SU-DHL-6 (cell line): ENCODE results near the gene SUDS3.
A peak's percentile ranks its signal among the peaks of the same experiment; 100 is the strongest.
"Not testable (repeated sequence)": the region's sequence is repeated elsewhere in the genome, so short reads cannot be mapped to it uniquely, and the experiment has no call there.

Experiments
- H2AFZ ChIP-seq: fragments of 200-600 bp; sonication (generic); 2 replicates; pipeline ENCODE4 v1.6.1; 2014; ENCODE audit warnings: low read depth, mild to moderate bottlenecking, moderate library complexity, mixed read lengths, antibody characterized with exemption, low read length; ENCODE audit not compliant: severe bottlenecking
- H3F3A ChIP-seq: fragments of 200-600 bp; shearing (Covaris generic); 2 replicates; pipeline ENCODE4 v1.6.0; 2016; ENCODE audit warnings: antibody characterized with exemption, mild to moderate bottlenecking; ENCODE audit not compliant: insufficient read depth
- H3K27ac ChIP-seq: fragments of 200-600 bp; sonication (generic); 2 replicates; pipeline ENCODE4 v1.5.1; 2016; ENCODE audit warnings: low read depth, mild to moderate bottlenecking, low read length, moderate library complexity, mixed read lengths
- H3K27me3 ChIP-seq: fragments of 200-600 bp; sonication (generic), shearing (Covaris generic); 2 replicates; pipeline ENCODE4 v1.6.0; 2014; ENCODE audit warnings: mild to moderate bottlenecking, low read length
- H3K36me3 ChIP-seq: fragments of 200-600 bp; sonication (generic); 2 replicates; pipeline ENCODE4 v1.6.1; 2014; ENCODE audit warnings: mild to moderate bottlenecking, low read length, mixed read lengths
- H3K4me2 ChIP-seq: fragments of 300-600, 200-600 bp; shearing (Covaris generic), sonication (generic); 2 replicates; pipeline ENCODE4 v1.6.0; 2014; ENCODE audit warnings: low read length, low read depth, mild to moderate bottlenecking; ENCODE audit not compliant: poor library complexity, severe bottlenecking
- H3K4me3 ChIP-seq: fragments of 200-600 bp; sonication (generic); 2 replicates; pipeline ENCODE4 v1.5.1; 2014; ENCODE audit warnings: antibody characterized with exemption, low read length, mild to moderate bottlenecking, mixed read lengths; ENCODE audit not compliant: insufficient read depth, poor library complexity, severe bottlenecking
- H3K79me2 ChIP-seq: fragments of 200-600 bp; sonication (generic); 2 replicates; pipeline ENCODE4 v1.6.1; 2014; ENCODE audit warnings: mild to moderate bottlenecking, low read length, moderate library complexity; ENCODE audit not compliant: insufficient read depth
- H3K9ac ChIP-seq: fragments of 200-600 bp; sonication (generic); 2 replicates; pipeline ENCODE4 v1.7.0; 2014; ENCODE audit warnings: mild to moderate bottlenecking, low read length
- H3K9me2 ChIP-seq: fragments of 200-600 bp; sonication (generic); replicated peaks from 2 replicates; pipeline ENCODE4 v1.6.1; 2014; ENCODE audit warnings: low read length; ENCODE audit not compliant: insufficient read depth
- H3K9me3 ChIP-seq: fragments of 200-600 bp; sonication (generic); 2 replicates; pipeline ENCODE4 v1.6.1; 2014; ENCODE audit warnings: low read length, mixed read lengths; ENCODE audit not compliant: insufficient read depth
- H4K20me1 ChIP-seq: fragments of 200-600 bp; sonication (generic); 2 replicates; pipeline ENCODE4 v1.6.1; 2014; ENCODE audit warnings: low read depth, mild to moderate bottlenecking, antibody characterized with exemption, low read length, moderate library complexity, mixed read lengths
- EZH2phosphoT487 ChIP-seq: fragments of 200-600 bp; sonication (generic), shearing (Covaris generic); conservative IDR thresholded peaks from 2 replicates; pipeline ENCODE4 v1.6.1; 2018; ENCODE audit warnings: mild to moderate bottlenecking, antibody characterized with exemption, low read length, moderate library complexity, mixed read lengths
- TF ChIP-seq, protein P1 (sequence below): fragments of 200-600 bp; sonication (generic); IDR thresholded peaks from one replicate; pipeline ENCODE4 v1.5.1; 2017; ENCODE audit warnings: antibody characterized with exemption, mild to moderate bottlenecking, low read length, moderate library complexity; ENCODE audit not compliant: insufficient read depth, poor library complexity, severe bottlenecking

The SUDS3 gene

DNA sequence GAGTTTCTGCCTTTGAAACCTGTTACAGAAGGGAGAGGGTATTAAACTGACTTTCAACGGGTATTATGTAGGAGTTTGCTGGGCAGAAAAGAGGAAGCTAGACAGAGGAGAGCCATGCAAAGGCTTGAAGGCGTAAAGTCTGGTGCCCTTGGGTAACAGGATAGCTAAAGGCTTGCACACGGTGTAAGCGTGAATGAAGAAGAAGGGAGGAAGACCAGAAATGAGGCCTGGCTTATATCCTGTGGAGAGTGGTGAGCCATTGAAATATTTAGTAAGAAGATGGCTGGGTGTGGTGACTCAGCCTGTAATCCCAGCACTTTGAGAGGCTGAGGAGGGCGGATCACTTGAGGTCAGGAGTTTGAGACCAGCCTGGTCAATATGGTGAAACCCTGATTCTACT, 22.6 kb downstream of the SUDS3 start:
- H3K9me3 ChIP-seq = no peaks in the 10 kb centered on the region
- no peak overlapping the region for H3K9ac ChIP-seq
- TF ChIP-seq, protein P1, sequence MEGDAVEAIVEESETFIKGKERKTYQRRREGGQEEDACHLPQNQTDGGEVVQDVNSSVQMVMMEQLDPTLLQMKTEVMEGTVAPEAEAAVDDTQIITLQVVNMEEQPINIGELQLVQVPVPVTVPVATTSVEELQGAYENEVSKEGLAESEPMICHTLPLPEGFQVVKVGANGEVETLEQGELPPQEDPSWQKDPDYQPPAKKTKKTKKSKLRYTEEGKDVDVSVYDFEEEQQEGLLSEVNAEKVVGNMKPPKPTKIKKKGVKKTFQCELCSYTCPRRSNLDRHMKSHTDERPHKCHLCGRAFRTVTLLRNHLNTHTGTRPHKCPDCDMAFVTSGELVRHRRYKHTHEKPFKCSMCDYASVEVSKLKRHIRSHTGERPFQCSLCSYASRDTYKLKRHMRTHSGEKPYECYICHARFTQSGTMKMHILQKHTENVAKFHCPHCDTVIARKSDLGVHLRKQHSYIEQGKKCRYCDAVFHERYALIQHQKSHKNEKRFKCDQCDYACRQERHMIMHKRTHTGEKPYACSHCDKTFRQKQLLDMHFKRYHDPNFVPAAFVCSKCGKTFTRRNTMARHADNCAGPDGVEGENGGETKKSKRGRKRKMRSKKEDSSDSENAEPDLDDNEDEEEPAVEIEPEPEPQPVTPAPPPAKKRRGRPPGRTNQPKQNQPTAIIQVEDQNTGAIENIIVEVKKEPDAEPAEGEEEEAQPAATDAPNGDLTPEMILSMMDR = no peak
- no peak for TF ChIP-seq EZH2phosphoT487
- 0 out of 2 replicates have a peak, but pooled peaks cover 3% of the 10 kb centered on the region for H3K79me2 ChIP-seq
- no peaks in the 10 kb centered on the region for H3F3A ChIP-seq
- no peak overlapping the region for H3K4me2 ChIP-seq
- no peak overlapping the region for H2AFZ ChIP-seq
- H3K4me3 ChIP-seq = no peak overlapping the region
- H3K27me3 ChIP-seq = no peaks in the 10 kb centered on the region
- no peaks in the 10 kb centered on the region for H3K9me2 ChIP-seq
- H3K36me3 ChIP-seq = peaks cover 12% of the 10 kb centered on the region; the same call in 1 of the 2 replicates
- no peaks in the 10 kb centered on the region for H4K20me1 ChIP-seq
- H3K27ac ChIP-seq = no peak overlapping the region

DNA sequence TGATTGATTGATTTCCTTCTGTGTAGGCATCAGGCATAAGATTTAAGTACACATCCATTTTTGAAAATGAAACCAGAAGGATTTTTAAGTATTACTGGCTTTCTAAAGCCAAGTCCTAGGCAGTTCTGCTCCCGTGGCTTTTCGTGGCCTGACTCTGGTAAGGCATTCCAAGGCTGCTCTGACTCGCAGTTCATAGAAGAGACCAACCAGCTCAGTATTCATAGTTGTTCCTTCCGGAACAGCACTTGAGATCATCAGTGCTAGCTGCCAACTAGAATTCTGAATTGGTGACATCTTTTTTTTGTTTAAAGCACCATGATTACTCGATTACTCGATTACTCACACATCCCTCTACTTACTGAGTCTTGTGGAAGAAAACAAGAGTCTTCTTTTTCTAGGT, 25.9 kb downstream of the SUDS3 start:
- TF ChIP-seq, protein P1 = no peak
- Histone ChIP-seq H2AFZ (no peak overlapping the region), H3K27ac (no peak overlapping the region), H3K9me3 (no peaks in the 10 kb centered on the region), H3K27me3 (no peaks in the 10 kb centered on the region), H3K9ac (no peak overlapping the region), H3K9me2 (no peaks in the 10 kb centered on the region), H3F3A (peaks cover 3% of the 10 kb centered on the region; the same call in 1 of the 2 replicates), H3K4me3 (no peak overlapping the region), H3K4me2 (no peak overlapping the region), H3K79me2 (no peaks in the 10 kb centered on the region), H3K36me3 (peaks cover 12% of the 10 kb centered on the region; the same call in 1 of the 2 replicates), H4K20me1 (no peaks in the 10 kb centered on the region)

DNA sequence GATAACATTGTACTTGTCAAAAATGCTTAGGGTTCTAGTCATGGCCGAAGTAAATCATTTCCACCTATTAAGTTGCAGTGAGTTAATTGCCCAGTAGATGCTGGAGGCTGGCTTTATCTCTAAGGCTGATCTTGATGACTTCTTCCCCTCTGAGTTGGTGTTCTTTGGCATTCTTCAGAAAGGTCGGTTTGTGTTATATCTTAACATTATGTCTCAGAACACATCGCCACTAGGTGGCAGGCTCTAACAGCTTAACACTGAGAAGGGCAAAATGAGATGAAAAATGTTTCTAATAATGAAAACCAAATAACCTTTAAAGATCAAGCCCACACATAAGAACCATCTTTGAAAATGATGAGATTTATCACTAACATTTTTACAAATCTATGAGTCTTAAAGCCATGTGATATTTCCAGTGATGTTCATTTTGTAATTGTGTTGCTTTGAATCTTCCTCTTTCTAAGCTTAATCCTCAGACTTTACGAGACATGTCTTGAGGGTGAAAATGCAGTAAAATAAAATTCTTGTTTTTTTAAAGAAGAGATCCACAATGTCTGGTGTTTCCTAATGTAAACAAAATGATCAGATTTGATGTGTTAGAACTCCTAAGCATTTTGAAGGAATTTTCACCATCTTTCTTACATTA, 28.6 kb downstream of the SUDS3 start:
- Histone ChIP-seq H3K79me2 (no peaks in the 10 kb centered on the region), H3K36me3 (peaks cover 12% of the 10 kb centered on the region; the same call in 1 of the 2 replicates), H4K20me1 (no peaks in the 10 kb centered on the region), H3K27ac (no peak overlapping the region), H2AFZ (no peak overlapping the region), H3K27me3 (no peaks in the 10 kb centered on the region), H3K9ac (no peak overlapping the region), H3K4me2 (no peak overlapping the region), H3K9me2 (no peaks in the 10 kb centered on the region), H3K4me3 (no peak overlapping the region), H3K9me3 (no peaks in the 10 kb centered on the region), H3F3A (peaks cover 3% of the 10 kb centered on the region; the same call in 1 of the 2 replicates)
- TF ChIP-seq, protein P1 = peak; percentile 84
- no peak for TF ChIP-seq EZH2phosphoT487

DNA sequence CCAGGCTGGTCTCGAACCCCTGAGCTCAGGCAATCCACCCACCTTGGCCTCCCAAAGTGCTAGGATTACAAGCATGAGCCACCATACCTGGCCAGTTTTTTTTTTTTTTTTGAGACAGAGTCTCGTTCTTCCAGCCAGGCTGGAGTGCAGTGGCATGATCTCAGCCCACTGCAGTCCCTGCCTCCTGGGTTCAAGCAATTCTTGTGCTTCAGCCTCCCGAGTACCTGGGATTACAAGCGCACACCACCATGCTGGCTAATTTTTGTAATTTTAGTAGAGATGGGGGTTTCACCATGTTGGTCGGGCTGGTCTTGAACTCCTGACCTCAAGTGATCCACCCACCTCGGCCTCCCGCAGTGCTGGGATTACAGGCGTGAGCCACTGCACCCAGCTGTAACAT, 31.9 kb downstream of the SUDS3 start:
- not testable (repeated sequence) for H3F3A ChIP-seq, H3K27ac ChIP-seq, H3K4me2 ChIP-seq, H3K79me2 ChIP-seq, H2AFZ ChIP-seq, H3K9me3 ChIP-seq, H3K9ac ChIP-seq, H3K4me3 ChIP-seq, H4K20me1 ChIP-seq, H3K9me2 ChIP-seq, H3K27me3 ChIP-seq
- peaks cover 19% of the 10 kb centered on the region for H3K36me3 ChIP-seq
